Transverse colon (tissue), 4 donors: Measurements from ENCODE around the gene LEP.

Experiments used
- CTCF ChIP-seq, 5 experiments: fragments of 200-600 bp in 3 of 5; fragments of 450-650 bp in 2 of 5; sonication (generic) in 3 of 5; IDR thresholded peaks; 1 replicate in 2 of 5; 2 replicates in 3 of 5; pipeline ENCODE4 v1.5.1; 2016 to 2017; ENCODE audit warnings: antibody characterized with exemption in 5 of 5, inconsistent platforms in 3 of 5, mild to moderate bottlenecking in 2 of 5, moderate library complexity in 1 of 5
- EP300 ChIP-seq: sonication (generic); formaldehyde crosslinking; IDR thresholded peaks from one replicate; pipeline ENCODE4 v1.6.1; 2017; ENCODE audit warnings: antibody characterized with exemption, low read depth
- POLR2A ChIP-seq: fragments of 450-650 bp; IDR thresholded peaks from one replicate; pipeline ENCODE4 v1.6.1; 2016; ENCODE audit warnings: antibody characterized with exemption, mild to moderate bottlenecking, moderate library complexity
- POLR2AphosphoS5 ChIP-seq, 3 donors: sonication (generic); formaldehyde crosslinking; IDR thresholded peaks; one replicate each; pipeline ENCODE4 v1.6.1; 2016; ENCODE audit warnings: antibody characterized with exemption in 3 of 3

GRCh38 chr7:128210036-128210347 is 31.1 kb upstream of the LEP start:
- no peak for TF ChIP-seq CTCF (IDR thresholded peaks at IDR 0.05)
- TF ChIP-seq POLR2A: no peak
- TF ChIP-seq EP300: no peak
- TF ChIP-seq POLR2AphosphoS5 (IDR thresholded peaks at IDR 0.05): no peak
